Panc1 (cell line): ENCODE measurements around the gene PPP6C. TPM values are rescaled to one million over a fixed set of nuclear protein-coding genes. Genes with fewer than 3 reads are reported as not detected.
"Not testable (repeated sequence)": the region's sequence is repeated elsewhere in the genome, so short reads cannot be mapped to it uniquely, and the experiment has no call there.

Experiments used
- ATAC-seq: fragments of 200-7000 bp; cut with Tn5 transposase; 2 replicates; pipeline ENCODE4 v1.9.1; 2020; ENCODE audit warnings: mild to moderate bottlenecking, moderate library complexity
- BruUV-seq: library from RNA; stranded (reverse); fragments of 400-500 nt; replicated peaks from 2 replicates; lab custom pipeline; 2021; lab: Mats Ljungman, UMichigan
- CTCF ChIA-PET: fragments of 300-600 bp; sonication (Branson Sonifier 250); formaldehyde crosslinking; loops from one replicate; lab custom pipeline; 2022; ENCODE audit warnings: antibody characterized with exemption; lab: Charles Lee
- POLR2A ChIA-PET: fragments of 300-600 bp; sonication (Branson Sonifier 250); formaldehyde crosslinking; loops from one replicate; lab custom pipeline; 2022; ENCODE audit warnings: antibody characterized with exemption; lab: Charles Lee
- DNase-seq: peaks from one replicate; pipeline ENCODE4 v3.0.0-alpha.2; 2010; ENCODE audit warnings: low read depth, low spot score
- H3K27ac ChIP-seq: 2 replicates; pipeline ENCODE4 v1.5.1; 2011; ENCODE audit warnings: mild to moderate bottlenecking, low read length, inconsistent platforms
- H3K27me3 ChIP-seq: fragments of 200-500 bp; sonication (Bioruptor generic); 2 replicates; pipeline ENCODE4 v1.6.0; 2014; ENCODE audit warnings: low read length, inconsistent platforms; ENCODE audit not compliant: control insufficient read depth, insufficient read depth
- H3K36me3 ChIP-seq: fragments of 200-500 bp; sonication (Bioruptor generic); 2 replicates; pipeline ENCODE4 v1.5.1; 2014; ENCODE audit warnings: inconsistent platforms, mild to moderate bottlenecking, low read length, moderate library complexity; ENCODE audit not compliant: control insufficient read depth, insufficient read depth
- H3K4me1 ChIP-seq: 2 replicates; pipeline ENCODE4 v1.5.1; 2011; ENCODE audit warnings: inconsistent platforms, mild to moderate bottlenecking, low read length, moderate library complexity; ENCODE audit not compliant: control insufficient read depth, insufficient read depth
- H3K4me3 ChIP-seq, 2 experiments: 2 replicates each; pipeline ENCODE4 v1.5.1; 2011 to 2012; ENCODE audit warnings: low read depth in 2 of 2, low read length in 2 of 2, mild to moderate bottlenecking in 2 of 2, inconsistent platforms in 1 of 2, moderate library complexity in 1 of 2
- H3K9me3 ChIP-seq: fragments of 200-500 bp; sonication (Bioruptor generic); 2 replicates; pipeline ENCODE4 v1.5.1; 2014; ENCODE audit warnings: low read depth, mild to moderate bottlenecking, inconsistent platforms, low read length, moderate library complexity; ENCODE audit not compliant: control insufficient read depth, insufficient read depth
- POLR2AphosphoS5 ChIP-seq: IDR thresholded peaks from 2 replicates; pipeline ENCODE4 v1.6.1; 2012; ENCODE audit warnings: mild to moderate bottlenecking, low read depth, low read length, moderate library complexity
- REST ChIP-seq, 2 experiments: IDR thresholded peaks; 2 replicates each; pipeline ENCODE4 v1.6.1; 2011 to 2012; ENCODE audit warnings: low read depth in 2 of 2, control low read depth in 1 of 2, low read length in 1 of 2, mild to moderate bottlenecking in 1 of 2, moderate library complexity in 1 of 2; ENCODE audit not compliant: insufficient read depth in 1 of 2
- TCF7L2 ChIP-seq: IDR thresholded peaks from 2 replicates; pipeline ENCODE4 v1.6.1; 2011; ENCODE audit warnings: mild to moderate bottlenecking, low read depth, low read length, inconsistent platforms
- in situ Hi-C: cut with HindIII; loops from 2 replicates; pipeline ENCODE4 v1.10.0; 2016; ENCODE audit warnings: low sequenced_read_pairs, low pct_unique_long_range_greater_than_20kb
- intact Hi-C: fragments of 100-400 bp; cut with micrococcal nuclease; formaldehyde crosslinking; loops from one replicate; pipeline ENCODE4 v1.10.0; 2022; ENCODE audit not compliant: unreplicated experiment
- total RNA-seq: library from RNA; stranded (reverse); gene quantifications from one replicate; pipeline ENCODE4 v1.2.1, GENCODE V29; 2021; ENCODE audit not compliant: unreplicated experiment
- TF ChIP-seq, protein P1 (sequence below): fragments of 450-650 bp; IDR thresholded peaks from 2 replicates; pipeline ENCODE4 v1.5.1; 2017; ENCODE audit warnings: mild to moderate bottlenecking

PPP6C gene
- total RNA-seq, 1 experiment from 2014 or later: 27.3 TPM

GRCh38 chr9:125238127-125238914 is 48.7 kb upstream of the PPP6C start:
- Histone ChIP-seq H3K27ac (peak overlapping the region; percentile 89; the same call in 1 of the 2 replicates), H3K4me1 (peaks cover 38% of the 10 kb centered on the region), H3K27me3 (no peaks in the 10 kb centered on the region), H3K36me3 (peaks cover 37% of the 10 kb centered on the region), H3K9me3 (no peaks in the 10 kb centered on the region), H3K4me3 (peak overlapping the region; percentile 89 to 95)
- DNase-seq: no peak
- TF ChIP-seq POLR2AphosphoS5 (no peak; the same call in 1 of the 2 replicates), REST (IDR thresholded peaks at IDR 0.05; ENCODE audit: insufficient read depth in 1 of 2, low read depth in 2 of 2, low read length in 1 of 2) (no peak), TCF7L2 (no peak)
- TF ChIP-seq, protein P1, sequence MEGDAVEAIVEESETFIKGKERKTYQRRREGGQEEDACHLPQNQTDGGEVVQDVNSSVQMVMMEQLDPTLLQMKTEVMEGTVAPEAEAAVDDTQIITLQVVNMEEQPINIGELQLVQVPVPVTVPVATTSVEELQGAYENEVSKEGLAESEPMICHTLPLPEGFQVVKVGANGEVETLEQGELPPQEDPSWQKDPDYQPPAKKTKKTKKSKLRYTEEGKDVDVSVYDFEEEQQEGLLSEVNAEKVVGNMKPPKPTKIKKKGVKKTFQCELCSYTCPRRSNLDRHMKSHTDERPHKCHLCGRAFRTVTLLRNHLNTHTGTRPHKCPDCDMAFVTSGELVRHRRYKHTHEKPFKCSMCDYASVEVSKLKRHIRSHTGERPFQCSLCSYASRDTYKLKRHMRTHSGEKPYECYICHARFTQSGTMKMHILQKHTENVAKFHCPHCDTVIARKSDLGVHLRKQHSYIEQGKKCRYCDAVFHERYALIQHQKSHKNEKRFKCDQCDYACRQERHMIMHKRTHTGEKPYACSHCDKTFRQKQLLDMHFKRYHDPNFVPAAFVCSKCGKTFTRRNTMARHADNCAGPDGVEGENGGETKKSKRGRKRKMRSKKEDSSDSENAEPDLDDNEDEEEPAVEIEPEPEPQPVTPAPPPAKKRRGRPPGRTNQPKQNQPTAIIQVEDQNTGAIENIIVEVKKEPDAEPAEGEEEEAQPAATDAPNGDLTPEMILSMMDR: no peak
- no TSS peak for BruUV-seq
- ChIA-PET POLR2A (interaction anchor here (0.6 to 0.7 kb wide), 2 partner anchors 35 to 146 kb away, joined by 3 to 7 read pairs; no protein-coding TSS in a partner anchor), CTCF (no interaction called here)
- in situ Hi-C loops: no loop called here
- ATAC-seq: no peak
- intact Hi-C loops: no loop called here

DNA sequence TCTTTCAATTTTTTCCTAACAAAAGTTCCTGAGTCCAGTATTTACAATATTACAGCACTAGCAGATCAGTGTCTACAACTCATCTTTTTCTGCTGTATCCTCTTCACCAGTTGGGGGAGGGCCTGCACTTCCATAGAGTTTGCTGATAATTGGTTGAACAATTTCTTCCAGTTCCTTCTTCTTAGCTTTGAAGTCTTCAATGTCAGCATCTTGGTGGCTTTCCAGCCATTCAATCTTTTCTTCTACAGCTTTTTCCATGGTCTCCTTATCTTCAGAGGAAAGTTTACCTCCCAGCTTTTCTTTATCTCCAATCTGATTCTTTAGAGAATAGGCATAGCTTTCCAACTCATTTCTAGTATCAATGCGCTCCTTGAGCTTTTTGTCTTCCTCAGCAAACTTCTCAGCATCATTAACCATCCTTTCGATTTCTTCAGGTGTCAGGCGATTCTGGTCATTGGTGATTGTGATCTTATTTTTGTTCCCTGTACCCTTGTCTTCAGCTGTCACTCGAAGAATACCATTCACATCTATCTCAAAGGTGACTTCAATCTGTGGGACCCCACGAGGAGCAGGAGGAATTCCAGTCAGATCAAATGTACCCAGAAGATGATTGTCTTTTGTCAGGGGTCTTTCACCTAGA is 47.0 kb upstream of the PPP6C start:
- DNase-seq, in situ Hi-C loops, CTCF ChIA-PET, ATAC-seq, H3K27ac ChIP-seq, POLR2A ChIA-PET, H3K9me3 ChIP-seq, H3K27me3 ChIP-seq, intact Hi-C loops: not testable (repeated sequence)
- peak overlapping the region; percentile 89 to 95 for H3K4me3 ChIP-seq
- BruUV-seq: TSS peak; percentile 75
- peaks cover 34% of the 10 kb centered on the region for H3K36me3 ChIP-seq
- H3K4me1 ChIP-seq: peaks cover 31% of the 10 kb centered on the region
